Measurements from ENCODE around the gene PSG5.
"Not testable (repeated sequence)": the region's sequence is repeated elsewhere in the genome, so short reads cannot be mapped to it uniquely, and the experiment has no call there.

The PSG5 gene
- total RNA-seq = 0 to 2.1 (median 0) reads per million in 17 experiments

GRCh38 chr19:43186311-43186935 lies at the start of gene PSG5:
PSG5 (minus strand) TSS chr19:43186536; CDS start chr19:43186405, 131 bp downstream.
- DNase-seq = not testable (repeated sequence)

GRCh38 chr19:43235686-43236085 lies 49.4 kb upstream of the PSG5 start:
- not testable (repeated sequence) for DNase-seq

- DNase-seq = no peak
These were observed 43.0 kb upstream of the PSG5 start for GRCh38 chr19:43229315-43229714.

- DNase-seq = not testable (repeated sequence)
These were observed 42.4 kb upstream of the PSG5 start for GRCh38 chr19:43228730-43229129.

- DNase-seq = not testable (repeated sequence)
These were observed 40.6 kb upstream of the PSG5 start for GRCh38 chr19:43226986-43227385.

GRCh38 chr19:43224855-43225253 lies 38.5 kb upstream of the PSG5 start:
- no peak for DNase-seq

- not testable (repeated sequence) for DNase-seq
These were observed 38.0 kb upstream of the PSG5 start for GRCh38 chr19:43224201-43224854.

GRCh38 chr19:43221891-43222290 lies 35.6 kb upstream of the PSG5 start:
- DNase-seq = not testable (repeated sequence)

- DNase-seq = not testable (repeated sequence)
These were observed 32.8 kb upstream of the PSG5 start for GRCh38 chr19:43219136-43219535.

- DNase-seq = not testable (repeated sequence)
These were observed 29.5 kb upstream of the PSG5 start for GRCh38 chr19:43215881-43216280.

- DNase-seq = no peak
These were observed 21.7 kb upstream of the PSG5 start for GRCh38 chr19:43207991-43208390.

- peak in 1 of 4 experiments; percentile 16 for DNase-seq
These were observed 20.8 kb upstream of the PSG5 start for GRCh38 chr19:43207174-43207573.

GRCh38 chr19:43205471-43206105 lies 19.3 kb upstream of the PSG5 start, which contains the start of gene PSG4:
PSG4 (minus strand) TSS chr19:43205638; CDS start chr19:43205536, 102 bp downstream.
- peak in 1 of 4 experiments; percentile 65 for DNase-seq

- not testable (repeated sequence) for DNase-seq
These were observed 17.3 kb upstream of the PSG5 start for GRCh38 chr19:43203611-43204010.

- not testable (repeated sequence) for DNase-seq
These were observed 15.6 kb upstream of the PSG5 start for GRCh38 chr19:43201891-43202290.

GRCh38 chr19:43201337-43201801 lies 15.0 kb upstream of the PSG5 start:
- DNase-seq = not testable (repeated sequence)

- DNase-seq = not testable (repeated sequence)
These were observed 12.5 kb upstream of the PSG5 start for GRCh38 chr19:43198686-43199419.

GRCh38 chr19:43197666-43198397 lies 11.5 kb upstream of the PSG5 start:
- not testable (repeated sequence) for DNase-seq

GRCh38 chr19:43194397-43194796 lies 8.1 kb upstream of the PSG5 start:
- DNase-seq = not testable (repeated sequence)

- not testable (repeated sequence) for DNase-seq
These were observed 6.2 kb upstream of the PSG5 start for GRCh38 chr19:43192381-43193155.

GRCh38 chr19:43188092-43188491 lies 1.8 kb upstream of the PSG5 start:
- not testable (repeated sequence) for DNase-seq
